ENCODE data around the gene CCDC177.

Gene CCDC177

DNA sequence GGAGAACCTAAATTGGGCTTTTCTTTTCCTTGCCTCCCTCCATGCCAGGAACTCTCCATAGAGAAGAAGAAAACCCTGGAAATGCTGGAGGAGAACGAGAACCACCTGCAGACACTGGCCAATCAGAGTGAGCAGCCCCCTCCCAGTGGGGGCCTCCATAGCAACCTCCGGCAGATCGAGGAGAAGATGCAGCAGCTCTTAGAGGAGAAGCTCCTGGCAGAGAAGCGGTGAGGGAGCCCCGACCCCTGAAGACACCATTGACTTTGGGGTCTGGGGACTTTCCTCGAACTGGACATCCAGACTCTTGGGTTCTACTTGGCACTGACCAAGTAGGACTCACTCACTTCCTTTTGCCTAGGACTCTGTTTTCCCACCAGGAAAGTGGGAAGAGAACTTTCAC lies 48.8 kb downstream of the CCDC177 start:
- ChIA-PET POLR2A (no interaction called here), CTCF (interaction anchor here (0.6 kb wide), 1 partner anchor 283 kb away, joined by 3 read pairs; no protein-coding TSS in a partner anchor)

DNA sequence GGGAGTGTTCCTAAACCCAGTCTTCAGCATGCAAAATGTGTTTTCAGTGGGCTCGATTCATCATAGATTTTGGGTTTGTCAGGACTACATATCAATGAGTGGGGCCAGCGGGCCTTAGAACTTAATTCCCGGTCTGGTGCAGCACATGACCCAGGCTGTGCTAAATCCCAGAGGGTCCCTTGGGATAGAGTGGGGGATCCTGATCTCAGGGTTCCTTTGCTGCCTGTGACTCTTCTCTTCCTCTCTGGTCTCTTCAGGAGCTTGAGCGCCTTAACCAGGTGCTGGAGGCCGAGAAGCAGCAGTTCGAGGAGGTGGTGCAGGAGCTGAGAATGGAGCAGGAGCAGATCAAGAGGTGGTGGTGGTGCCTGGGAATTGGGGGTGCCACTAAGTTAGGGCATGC lies 52.6 kb downstream of the CCDC177 start:
- Histone ChIP-seq H3K9me3 (ENCODE audit: control insufficient read depth, insufficient read depth, low read depth, low read length) (no peaks in the 10 kb centered on the region), H3K4me3 (ENCODE audit: low read depth, low read length) (no peak overlapping the region), H3K4me1 (ENCODE audit: control insufficient read depth, insufficient read depth, low read length) (0 out of 2 replicates have a peak, but pooled peaks cover 2% of the 10 kb centered on the region), H3K36me3 (ENCODE audit: control insufficient read depth in 2 of 2, insufficient read depth in 1 of 2, low read length in 2 of 2) (no peaks in the 10 kb centered on the region), H3K27ac (ENCODE audit: extremely low read depth, low read depth, low read length) (no peak overlapping the region)
- CTCF ChIA-PET = interaction anchor here (0.7 kb wide), 1 partner anchor 1064 kb away, joined by 3 read pairs; no protein-coding TSS in a partner anchor
- TF ChIP-seq ZNF544 (tag by site-specific recombination; IDR thresholded peaks at IDR 0.05) = no peak
- TF ChIP-seq ZNF626 (tag by site-specific recombination; IDR thresholded peaks at IDR 0.05) = no peak
- TF ChIP-seq HIC1 (tag by site-specific recombination; IDR thresholded peaks at IDR 0.05) = no peak
- no peak for TF ChIP-seq ZNF792 (tag by site-specific recombination; IDR thresholded peaks at IDR 0.05)
- POLR2A ChIA-PET = no interaction called here

More for the DNA sequence above, 48.8 kb downstream of the CCDC177 start:
- H3K4me3 ChIP-seq (ENCODE audit: low read depth, low read length) = no peak overlapping the region
- H3K27ac ChIP-seq (ENCODE audit: extremely low read depth, low read depth, low read length) = no peak overlapping the region
- H3K9me3 ChIP-seq (ENCODE audit: control insufficient read depth, insufficient read depth, low read depth, low read length) = no peaks in the 10 kb centered on the region
- no peaks in the 10 kb centered on the region for H3K36me3 ChIP-seq (ENCODE audit: control insufficient read depth in 2 of 2, insufficient read depth in 1 of 2, low read length in 2 of 2)
- no peaks in the 10 kb centered on the region for H3K4me1 ChIP-seq (ENCODE audit: control insufficient read depth, insufficient read depth, low read length)
- TF ChIP-seq ZNF112 (tag by site-specific recombination; IDR thresholded peaks at IDR 0.05) (no peak), EGR2 (tag by site-specific recombination; IDR thresholded peaks at IDR 0.05; ENCODE audit: low read depth) (no peak), ZNF596 (tag by site-specific recombination; IDR thresholded peaks at IDR 0.05) (no peak), ZNF830 (tag by site-specific recombination; IDR thresholded peaks at IDR 0.05; ENCODE audit: low read depth) (no peak), ZNF585B (tag by site-specific recombination; IDR thresholded peaks at IDR 0.05) (no peak), ZNF624 (tag by site-specific recombination; IDR thresholded peaks at IDR 0.05) (no peak), ZNF791 (tag by site-specific recombination; IDR thresholded peaks at IDR 0.05) (no peak), ZBTB10 (tag by site-specific recombination; IDR thresholded peaks at IDR 0.05) (no peak), GLI4 (tag by site-specific recombination; IDR thresholded peaks at IDR 0.05) (no peak), ZNF777 (tag by site-specific recombination; IDR thresholded peaks at IDR 0.05; ENCODE audit: borderline replicate concordance) (no peak), GLIS1 (tag by site-specific recombination; IDR thresholded peaks at IDR 0.05) (no peak)

All from HEK293 (cell line).